ENCODE measurements around the gene SIK2. TPM values are rescaled to one million over a fixed set of nuclear protein-coding genes. Genes with fewer than 3 reads are reported as not detected.

Gene SIK2
- total RNA-seq, 4 donors from 2014 or later: 16.2 to 27.6 (median 20.9) TPM

DNA sequence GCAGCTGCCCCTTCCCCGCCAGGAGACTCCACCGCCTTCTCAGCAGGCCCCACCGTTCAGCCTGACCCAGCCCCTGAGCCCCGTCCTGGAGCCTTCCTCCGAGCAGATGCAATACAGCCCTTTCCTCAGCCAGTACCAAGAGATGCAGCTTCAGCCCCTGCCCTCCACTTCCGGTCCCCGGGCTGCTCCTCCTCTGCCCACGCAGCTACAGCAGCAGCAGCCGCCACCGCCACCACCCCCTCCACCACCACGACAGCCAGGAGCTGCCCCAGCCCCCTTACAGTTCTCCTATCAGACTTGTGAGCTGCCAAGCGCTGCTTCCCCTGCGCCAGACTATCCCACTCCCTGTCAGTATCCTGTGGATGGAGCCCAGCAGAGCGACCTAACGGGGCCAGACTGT lies 121.3 kb downstream of the SIK2 start:
- peaks cover 4 to 11% (median 5%) of the 10 kb centered on the region in 3 donors for H3K4me1 ChIP-seq
- WGBS, 2 donors (ENCODE audit: low coverage in 1 of 2): 40% methylated on average over 1 of the region's 15 CpGs; no CpG with 5 or more reads in 1 of the 2 donors

GRCh38 chr11:111724615-111725129 lies 122.4 kb downstream of the SIK2 start:
- Histone ChIP-seq H3K4me1 (peaks cover 0 to 9% (median 5%) of the 10 kb centered on the region in 3 donors), H3K4me3 (no peak overlapping the region), H3K27me3 (no peaks in the 10 kb centered on the region), H3K36me3 (peaks cover 0 to 84% of the 10 kb centered on the region in 2 donors), H3K9me3 (no peaks in the 10 kb centered on the region), H3K27ac (no peak overlapping the region)
- TF ChIP-seq POLR2AphosphoS5 (IDR thresholded peaks at IDR 0.05): no peak
- TF ChIP-seq EP300 (IDR thresholded peaks at IDR 0.05): no peak
- no peak for TF ChIP-seq POLR2A (IDR thresholded peaks at IDR 0.05)
- no peak for TF ChIP-seq CTCF (IDR thresholded peaks at IDR 0.05)
- ATAC-seq: no peak
- 60 to 80% methylated on average over 1 to 5 of the region's 11 CpGs for WGBS, 2 donors (ENCODE audit: low coverage in 1 of 2)

More for the DNA sequence above, 121.3 kb downstream of the SIK2 start:
- no peaks in the 10 kb centered on the region for H3K9me3 ChIP-seq
- H3K36me3 ChIP-seq: peaks cover 0 to 88% of the 10 kb centered on the region in 2 donors
- no peaks in the 10 kb centered on the region for H3K27me3 ChIP-seq
- no peak overlapping the region for H3K4me3 ChIP-seq
- no peak for TF ChIP-seq EP300 (IDR thresholded peaks at IDR 0.05)
- no peak for TF ChIP-seq POLR2AphosphoS5 (IDR thresholded peaks at IDR 0.05)
- TF ChIP-seq CTCF (IDR thresholded peaks at IDR 0.05): no peak
- TF ChIP-seq POLR2A (IDR thresholded peaks at IDR 0.05): no peak
- H3K27ac ChIP-seq: no peak overlapping the region
- ATAC-seq: no peak

- H3K36me3 ChIP-seq: peaks cover 0 to 75% of the 10 kb centered on the region in 2 donors
- H3K27me3 ChIP-seq: no peaks in the 10 kb centered on the region
- peaks cover 0 to 19% (median 12%) of the 10 kb centered on the region in 3 donors for H3K4me1 ChIP-seq
- H3K4me3 ChIP-seq: no peak overlapping the region
- TF ChIP-seq CTCF (IDR thresholded peaks at IDR 0.05) (no peak), POLR2A (IDR thresholded peaks at IDR 0.05) (no peak), POLR2AphosphoS5 (IDR thresholded peaks at IDR 0.05) (no peak), EP300 (IDR thresholded peaks at IDR 0.05) (no peak)
- H3K27ac ChIP-seq: no peak overlapping the region
- no peak for ATAC-seq
- WGBS, 2 donors (ENCODE audit: low coverage in 1 of 2): 70 to 79% methylated on average over 7 to 8 of the region's 10 CpGs
- no peaks in the 10 kb centered on the region for H3K9me3 ChIP-seq
Observed at GRCh38 chr11:111725621-111726020, 123.4 kb downstream of the SIK2 start.

GRCh38 chr11:111726301-111726713 lies 124.1 kb downstream of the SIK2 start:
- ATAC-seq: no peak
- H3K36me3 ChIP-seq: peaks cover 0 to 68% of the 10 kb centered on the region in 2 donors
- H3K4me1 ChIP-seq: peaks cover 0 to 26% (median 16%) of the 10 kb centered on the region in 3 donors
- H3K27ac ChIP-seq: no peak overlapping the region
- H3K4me3 ChIP-seq: no peak overlapping the region
- H3K27me3 ChIP-seq: no peaks in the 10 kb centered on the region
- no peak for TF ChIP-seq POLR2A (IDR thresholded peaks at IDR 0.05)
- no peak for TF ChIP-seq POLR2AphosphoS5 (IDR thresholded peaks at IDR 0.05)
- TF ChIP-seq EP300 (IDR thresholded peaks at IDR 0.05): no peak
- TF ChIP-seq CTCF (IDR thresholded peaks at IDR 0.05): no peak
- H3K9me3 ChIP-seq: no peaks in the 10 kb centered on the region
- 100% methylated on average over 3 of the region's 9 CpGs; no CpG with 5 or more reads in 1 of the 2 donors for WGBS, 2 donors (ENCODE audit: low coverage in 1 of 2)

GRCh38 chr11:111727431-111727830 lies 125.2 kb downstream of the SIK2 start:
- H3K4me1 ChIP-seq: peaks cover 0 to 37% (median 26%) of the 10 kb centered on the region in 3 donors
- WGBS, 2 donors (ENCODE audit: low coverage in 1 of 2): 86% methylated on average over 4 of the region's 7 CpGs; no CpG with 5 or more reads in 1 of the 2 donors
- H3K4me3 ChIP-seq: no peak overlapping the region
- H3K27me3 ChIP-seq: no peaks in the 10 kb centered on the region
- H3K9me3 ChIP-seq: no peaks in the 10 kb centered on the region
- H3K27ac ChIP-seq: peak overlapping the region in 1 of 4 donors; percentile 23
- TF ChIP-seq POLR2A (IDR thresholded peaks at IDR 0.05): no peak
- ATAC-seq: no peak
- H3K36me3 ChIP-seq: peaks cover 0 to 57% of the 10 kb centered on the region in 2 donors
